CD8-positive, alpha-beta memory T cell (primary cell): ENCODE results near the gene PPP1R3F. TPM values are rescaled to one million over a fixed set of nuclear protein-coding genes. Genes with fewer than 3 reads are reported as not detected.
A peak's percentile ranks its signal among the peaks of the same experiment; 100 is the strongest.

Source experiments
- CTCF ChIA-PET: fragments of 350-600 bp; sonication (Branson Sonifier 250); formaldehyde crosslinking; loops from one replicate; lab custom pipeline; 2021; ENCODE audit warnings: antibody characterized with exemption; lab: Charles Lee
- POLR2A ChIA-PET: fragments of 350-600 bp; sonication (Branson Sonifier 250); formaldehyde crosslinking; loops from one replicate; lab custom pipeline; 2021; ENCODE audit warnings: antibody characterized with exemption; lab: Charles Lee
- DNase-seq, 5 donors: peaks; one replicate each; pipeline versions ENCODE4 v3.0.0 to v3.0.0-alpha.2; 2020 to 2022; ENCODE audit warnings: mixed read lengths in 1 of 5
- H3K27ac ChIP-seq: one replicate; pipeline ENCODE4 v1.7.0; 2013; ENCODE audit warnings: low read depth, mild to moderate bottlenecking, low read length, moderate library complexity
- H3K27me3 ChIP-seq: 2 replicates; pipeline ENCODE4 v1.7.0; 2013; ENCODE audit warnings: low read length, mild to moderate bottlenecking; ENCODE audit not compliant: insufficient read depth, poor library complexity, severe bottlenecking
- H3K36me3 ChIP-seq: 2 replicates; pipeline ENCODE4 v1.7.0; 2013; ENCODE audit warnings: mild to moderate bottlenecking, low read length, moderate library complexity; ENCODE audit not compliant: insufficient read depth
- H3K4me1 ChIP-seq: 2 replicates; pipeline ENCODE4 v1.7.0; 2013; ENCODE audit warnings: mild to moderate bottlenecking, low read length, moderate library complexity; ENCODE audit not compliant: insufficient read depth
- H3K4me3 ChIP-seq: 2 replicates; pipeline ENCODE4 v1.7.0; 2013; ENCODE audit warnings: mild to moderate bottlenecking, low read length
- H3K9me3 ChIP-seq: 2 replicates; pipeline ENCODE4 v1.7.0; 2013; ENCODE audit warnings: mild to moderate bottlenecking, low read length
- H3K27ac Mint-ChIP-seq, 8 donors: one replicate each; pipeline ENCODE4 v1.8.0; 2020 to 2021; ENCODE audit warnings: mixed read lengths in 8 of 8, mild to moderate bottlenecking in 6 of 8, inconsistent platforms in 3 of 8, moderate library complexity in 3 of 8
- H3K27me3 Mint-ChIP-seq, 2 donors: one replicate each; pipeline ENCODE4 v1.8.0; 2020 to 2021; ENCODE audit warnings: mixed read lengths in 2 of 2, mild to moderate bottlenecking in 1 of 2, moderate library complexity in 1 of 2
- H3K36me3 Mint-ChIP-seq, 3 donors: one replicate each; pipeline ENCODE4 v1.8.0; 2020 to 2021; ENCODE audit warnings: mixed read lengths in 3 of 3, inconsistent platforms in 1 of 3, mild to moderate bottlenecking in 1 of 3
- H3K4me1 Mint-ChIP-seq, 3 donors: one replicate each; pipeline ENCODE4 v1.8.0; 2020 to 2021; ENCODE audit warnings: mixed read lengths in 3 of 3, inconsistent platforms in 1 of 3, mild to moderate bottlenecking in 1 of 3
- H3K4me3 Mint-ChIP-seq, 7 donors: one replicate each; pipeline ENCODE4 v1.8.0; 2020 to 2021; ENCODE audit warnings: mixed read lengths in 7 of 7, mild to moderate bottlenecking in 6 of 7, moderate library complexity in 4 of 7, inconsistent platforms in 2 of 7
- H3K9me3 Mint-ChIP-seq, 5 donors: one replicate each; pipeline ENCODE4 v1.8.0; 2020 to 2022; ENCODE audit warnings: mixed read lengths in 5 of 5, mild to moderate bottlenecking in 3 of 5, moderate library complexity in 2 of 5, inconsistent platforms in 1 of 5
- polyA plus RNA-seq: library from polyadenylated mRNA; unstranded; fragments of 300-500 nt; fragmentation: Illumina TruSeq; gene quantifications from one replicate; pipeline ENCODE4 v1.2.3, GENCODE V29; 2021
- total RNA-seq, 2 experiments: library from RNA; stranded (reverse); gene quantifications; one replicate each; pipeline ENCODE4 v1.2.3, GENCODE V29; 2021

Gene PPP1R3F
- total and polyA plus RNA-seq, 3 experiments from 2014 or later: 4.5 to 8.1 (median 6.0) TPM

DNA sequence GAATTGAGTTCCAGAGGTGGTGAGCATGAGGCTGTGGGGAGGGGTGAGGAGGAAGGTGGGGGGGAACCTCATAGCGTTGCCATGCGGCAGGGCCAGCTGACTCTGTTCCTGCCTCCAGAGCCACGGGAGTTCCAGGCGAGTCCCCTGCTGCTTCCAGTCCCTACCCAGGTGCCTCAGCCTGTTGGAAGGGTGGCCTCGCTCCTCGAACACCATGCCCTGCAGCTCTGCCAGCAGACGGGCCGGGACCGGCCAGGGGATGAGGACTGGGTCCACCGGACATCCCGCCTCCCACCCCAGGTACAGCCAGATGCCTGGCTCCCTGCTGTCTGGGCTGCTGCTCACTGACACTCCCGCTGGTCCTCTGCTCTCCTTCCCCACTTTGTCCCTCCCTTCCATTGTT lies 26.4 kb upstream of the PPP1R3F start:
- CTCF ChIA-PET: no interaction called here
- no peaks in the 10 kb centered on the region for H3K9me3 ChIP-seq

DNA sequence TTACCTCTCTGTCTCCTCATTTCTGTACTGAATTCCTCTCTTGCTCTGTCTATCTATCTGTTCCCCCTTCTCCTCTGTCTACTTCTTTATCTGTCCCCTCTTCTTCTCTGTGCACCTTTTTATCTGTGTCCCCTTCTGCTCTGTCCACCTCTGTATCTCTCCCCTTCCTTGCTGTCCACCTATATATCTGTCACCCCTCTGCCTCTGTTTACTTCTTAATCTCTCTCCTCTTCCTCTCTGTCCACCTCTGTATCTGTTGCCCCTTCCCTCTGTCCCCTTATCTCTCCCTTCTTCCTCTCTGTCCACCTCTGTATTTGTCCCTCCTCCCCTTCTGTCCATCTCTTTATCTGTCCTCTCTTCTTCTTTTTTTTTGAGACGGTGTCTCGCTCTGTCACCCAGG lies 25.4 kb upstream of the PPP1R3F start:
- peaks cover 5% of the 10 kb centered on the region for H3K4me1 ChIP-seq
- Mint-ChIP-seq H3K27me3 (peaks cover 0 to 2% of the 10 kb centered on the region in 2 donors), H3K4me3 (peak overlapping the region in 1 of 7 donors; percentile 15), H3K4me1 (peaks cover 4 to 14% (median 6%) of the 10 kb centered on the region in 3 donors), H3K27ac (peak overlapping the region in 1 of 8 donors; percentile 19), H3K9me3 (no peaks in the 10 kb centered on the region), H3K36me3 (peaks cover 0 to 71% (median 5%) of the 10 kb centered on the region in 3 donors)
- H3K27ac ChIP-seq: no peak overlapping the region
- H3K9me3 ChIP-seq: no peaks in the 10 kb centered on the region
- no peak overlapping the region for H3K4me3 ChIP-seq
- POLR2A ChIA-PET: no interaction called here
- CTCF ChIA-PET: no interaction called here
- no peaks in the 10 kb centered on the region for H3K27me3 ChIP-seq
- no peaks in the 10 kb centered on the region for H3K36me3 ChIP-seq
- no peak for DNase-seq

More for the DNA sequence above, 26.4 kb upstream of the PPP1R3F start:
- no peaks in the 10 kb centered on the region for H3K9me3 Mint-ChIP-seq
- no peak for DNase-seq
- Histone ChIP-seq H3K27ac (no peak overlapping the region), H3K4me1 (peaks cover 6% of the 10 kb centered on the region), H3K27me3 (no peaks in the 10 kb centered on the region), H3K4me3 (no peak overlapping the region), H3K36me3 (no peaks in the 10 kb centered on the region)
- H3K4me3 Mint-ChIP-seq: no peak overlapping the region
- H3K27me3 Mint-ChIP-seq: peaks cover 0 to 2% of the 10 kb centered on the region in 2 donors
- peaks cover 0 to 65% (median 5%) of the 10 kb centered on the region in 3 donors for H3K36me3 Mint-ChIP-seq
- H3K27ac Mint-ChIP-seq: no peak overlapping the region
- H3K4me1 Mint-ChIP-seq: peaks cover 4 to 15% (median 6%) of the 10 kb centered on the region in 3 donors
- POLR2A ChIA-PET: no interaction called here

DNA sequence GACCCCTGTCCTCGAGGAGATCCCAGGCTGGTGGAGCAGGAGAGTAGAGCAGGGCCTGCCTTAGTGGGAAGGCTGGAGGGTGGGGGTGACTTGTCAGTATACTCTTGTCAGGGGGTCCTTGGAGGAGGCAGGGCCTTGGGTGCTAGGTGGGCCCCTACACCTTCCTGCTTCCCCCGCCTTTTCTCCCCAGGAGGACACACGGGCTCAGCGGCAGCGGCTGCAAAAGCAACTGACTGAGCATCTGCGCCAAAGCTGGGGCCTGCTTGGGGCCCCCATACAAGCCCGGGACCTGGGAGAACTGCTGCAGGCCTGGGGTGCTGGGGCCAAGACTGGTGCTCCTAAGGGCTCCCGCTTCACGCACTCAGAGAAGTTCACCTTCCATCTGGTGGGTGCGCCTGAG lies 23.1 kb upstream of the PPP1R3F start:
- H3K36me3 Mint-ChIP-seq: peaks cover 0 to 68% (median 5%) of the 10 kb centered on the region in 3 donors
- no peaks in the 10 kb centered on the region for H3K36me3 ChIP-seq
- peaks cover 5 to 8% (median 7%) of the 10 kb centered on the region in 3 donors for H3K4me1 Mint-ChIP-seq
- no peaks in the 10 kb centered on the region for H3K9me3 Mint-ChIP-seq
- H3K4me3 Mint-ChIP-seq: no peak overlapping the region
- no peaks in the 10 kb centered on the region for H3K9me3 ChIP-seq
- H3K27ac Mint-ChIP-seq: no peak overlapping the region
- no peak for DNase-seq
- H3K4me1 ChIP-seq: no peaks in the 10 kb centered on the region
- ChIA-PET POLR2A (no interaction called here), CTCF (no interaction called here)
- no peaks in the 10 kb centered on the region for H3K27me3 ChIP-seq
- H3K27ac ChIP-seq: no peak overlapping the region
- H3K27me3 Mint-ChIP-seq: peaks cover 0 to 6% of the 10 kb centered on the region in 2 donors
- no peak overlapping the region for H3K4me3 ChIP-seq

DNA sequence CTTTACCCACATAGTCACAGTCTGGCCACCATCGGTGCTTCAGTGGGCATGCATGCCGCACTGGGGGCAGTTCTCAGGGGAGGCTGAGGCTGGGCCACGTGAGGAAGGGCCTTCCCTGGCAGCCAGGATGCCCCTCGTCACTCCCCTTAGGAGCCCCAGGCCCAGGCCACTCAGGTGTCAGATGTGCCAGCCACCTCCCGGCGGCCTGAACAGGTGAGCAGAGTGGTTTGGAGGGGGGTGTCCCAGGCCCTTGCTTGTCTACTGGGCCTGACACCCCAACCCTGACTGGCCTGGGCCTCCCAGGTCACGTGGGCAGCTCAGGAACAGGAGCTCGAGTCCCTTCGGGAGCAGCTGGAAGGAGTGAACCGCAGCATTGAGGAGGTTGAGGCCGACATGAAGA lies 22.2 kb upstream of the PPP1R3F start:
- no peaks in the 10 kb centered on the region for H3K9me3 Mint-ChIP-seq
- H3K27ac Mint-ChIP-seq: no peak overlapping the region
- no peaks in the 10 kb centered on the region for H3K9me3 ChIP-seq
- H3K4me1 Mint-ChIP-seq: peaks cover 5 to 8% (median 7%) of the 10 kb centered on the region in 3 donors
- no peak overlapping the region for H3K4me3 ChIP-seq
- H3K4me1 ChIP-seq: no peaks in the 10 kb centered on the region
- ChIA-PET CTCF (no interaction called here), POLR2A (interaction anchor here (0.6 kb wide), 1 partner anchor 282 kb away, joined by 4 read pairs; no protein-coding TSS in a partner anchor)
- H3K36me3 ChIP-seq: no peaks in the 10 kb centered on the region
- no peak overlapping the region for H3K27ac ChIP-seq
- no peaks in the 10 kb centered on the region for H3K27me3 ChIP-seq
- H3K36me3 Mint-ChIP-seq: peaks cover 0 to 66% (median 5%) of the 10 kb centered on the region in 3 donors
- no peak overlapping the region for H3K4me3 Mint-ChIP-seq
- H3K27me3 Mint-ChIP-seq: peaks cover 0 to 6% of the 10 kb centered on the region in 2 donors
- no peak for DNase-seq

DNA sequence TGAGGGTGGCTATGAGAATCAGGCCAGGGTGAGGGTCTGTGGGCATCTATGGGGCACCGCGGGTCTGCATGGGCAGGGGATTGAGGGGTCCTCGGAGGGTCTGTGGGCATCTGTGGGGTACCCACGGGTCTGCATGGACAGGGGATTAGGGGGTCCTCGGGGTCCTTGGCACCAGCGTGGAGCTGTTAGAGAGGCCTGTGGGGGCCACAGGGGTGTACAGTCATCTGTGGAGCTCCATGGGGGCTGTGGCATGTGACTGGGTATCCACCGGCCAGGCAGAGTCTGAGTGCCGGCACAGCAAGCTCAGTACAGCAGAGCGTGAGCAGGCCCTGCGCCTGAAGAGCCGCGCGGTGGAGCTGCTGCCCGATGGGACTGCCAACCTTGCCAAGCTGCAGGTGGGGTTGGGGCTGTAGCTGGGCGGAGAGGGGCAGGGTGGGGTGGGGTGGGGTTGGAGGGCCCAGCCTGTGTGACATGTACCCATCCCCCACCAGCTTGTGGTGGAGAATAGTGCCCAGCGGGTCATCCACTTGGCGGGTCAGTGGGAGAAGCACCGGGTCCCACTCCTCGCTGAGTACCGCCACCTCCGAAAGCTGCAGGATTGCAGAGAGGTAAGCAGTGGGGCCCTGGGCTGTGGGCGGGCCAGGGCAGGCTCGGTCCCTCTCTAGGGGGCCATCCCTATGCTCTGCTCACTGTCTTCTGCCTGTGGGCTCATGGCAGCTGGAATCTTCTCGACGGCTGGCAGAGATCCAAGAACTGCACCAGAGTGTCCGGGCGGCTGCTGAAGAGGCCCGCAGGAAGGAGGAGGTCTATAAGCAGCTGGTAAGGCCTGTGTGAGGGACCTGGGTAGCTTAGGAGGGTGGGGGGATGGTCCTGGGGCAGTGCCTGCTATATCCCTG lies 21.4 kb upstream of the PPP1R3F start:
- ChIA-PET CTCF (interaction anchor here (1.1 kb wide), 1 partner anchor 43 kb away, joined by 4 read pairs; no protein-coding TSS in a partner anchor), POLR2A (interaction anchor here (0.6 kb wide), 1 partner anchor 283 kb away, joined by 4 read pairs; no protein-coding TSS in a partner anchor)
- Histone ChIP-seq H3K4me3 (no peak overlapping the region), H3K36me3 (no peaks in the 10 kb centered on the region), H3K4me1 (no peaks in the 10 kb centered on the region), H3K9me3 (no peaks in the 10 kb centered on the region), H3K27ac (no peak overlapping the region), H3K27me3 (no peaks in the 10 kb centered on the region)
- peaks cover 0 to 6% of the 10 kb centered on the region in 2 donors for H3K27me3 Mint-ChIP-seq
- no peak overlapping the region for H3K4me3 Mint-ChIP-seq
- peaks cover 5 to 8% (median 7%) of the 10 kb centered on the region in 3 donors for H3K4me1 Mint-ChIP-seq
- H3K9me3 Mint-ChIP-seq: no peaks in the 10 kb centered on the region
- peaks cover 0 to 63% (median 5%) of the 10 kb centered on the region in 3 donors for H3K36me3 Mint-ChIP-seq
- no peak for DNase-seq
- H3K27ac Mint-ChIP-seq: peak overlapping the region in 1 of 8 donors; percentile 23

DNA sequence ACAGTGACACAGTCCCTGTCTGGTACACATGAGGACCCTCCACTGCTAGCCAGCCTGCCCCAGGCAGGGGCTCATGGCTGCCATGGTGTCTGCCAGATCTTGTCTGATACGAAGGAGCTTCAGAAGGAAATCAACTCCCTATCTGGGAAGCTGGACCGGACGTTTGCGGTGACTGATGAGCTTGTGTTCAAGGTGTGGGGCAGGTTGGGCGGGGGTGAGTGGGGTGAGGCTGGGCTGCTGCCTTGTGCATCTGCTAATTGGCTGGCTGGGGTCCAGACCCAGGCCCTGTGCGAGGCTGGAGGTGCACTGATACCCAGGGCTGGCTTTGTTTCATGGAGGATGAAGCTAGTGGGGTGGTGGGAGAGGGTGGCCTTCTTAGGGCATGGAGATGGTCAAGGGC lies 20.5 kb upstream of the PPP1R3F start:
- ChIA-PET CTCF (no interaction called here), POLR2A (no interaction called here)
- H3K36me3 Mint-ChIP-seq: peaks cover 0 to 55% (median 3%) of the 10 kb centered on the region in 3 donors
- H3K9me3 Mint-ChIP-seq: no peaks in the 10 kb centered on the region
- Histone ChIP-seq H3K4me1 (no peaks in the 10 kb centered on the region), H3K9me3 (no peaks in the 10 kb centered on the region), H3K4me3 (no peak overlapping the region), H3K36me3 (no peaks in the 10 kb centered on the region), H3K27ac (no peak overlapping the region), H3K27me3 (no peaks in the 10 kb centered on the region)
- peaks cover 5 to 8% (median 7%) of the 10 kb centered on the region in 3 donors for H3K4me1 Mint-ChIP-seq
- DNase-seq: no peak
- H3K27me3 Mint-ChIP-seq: peaks cover 0 to 6% of the 10 kb centered on the region in 2 donors
- no peak overlapping the region for H3K4me3 Mint-ChIP-seq
- no peak overlapping the region for H3K27ac Mint-ChIP-seq

DNA sequence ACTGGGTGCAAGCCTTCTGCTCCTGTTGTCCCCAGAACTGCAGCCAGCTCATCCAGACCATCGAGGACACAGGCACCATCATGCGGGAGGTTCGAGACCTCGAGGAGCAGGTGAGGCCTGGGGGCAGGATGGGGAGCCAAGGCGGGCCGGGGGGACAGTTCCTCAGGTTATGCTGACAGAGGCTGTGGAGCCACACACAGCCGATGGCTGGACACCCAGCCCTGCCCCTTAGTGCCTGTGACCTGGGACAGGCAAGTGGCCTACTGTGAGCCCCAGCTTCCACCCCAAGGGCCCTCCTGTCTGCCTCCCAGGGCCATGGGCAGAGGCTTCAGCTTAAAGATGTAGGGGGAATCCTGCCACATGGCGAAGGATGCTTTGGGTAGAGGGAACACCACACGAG lies 20.0 kb upstream of the PPP1R3F start:
- no peak overlapping the region for H3K27ac ChIP-seq
- Mint-ChIP-seq H3K27me3 (peaks cover 0 to 6% of the 10 kb centered on the region in 2 donors), H3K4me1 (peaks cover 5 to 8% (median 7%) of the 10 kb centered on the region in 3 donors), H3K36me3 (peaks cover 0 to 51% (median 2%) of the 10 kb centered on the region in 3 donors), H3K4me3 (no peak overlapping the region), H3K27ac (peak overlapping the region in 1 of 8 donors; percentile 17), H3K9me3 (no peaks in the 10 kb centered on the region)
- CTCF ChIA-PET: interaction anchor here (1.1 kb wide), 1 partner anchor 14 kb away, joined by 3 read pairs; no protein-coding TSS in a partner anchor
- H3K4me1 ChIP-seq: no peaks in the 10 kb centered on the region
- POLR2A ChIA-PET: no interaction called here
- no peaks in the 10 kb centered on the region for H3K27me3 ChIP-seq
- no peaks in the 10 kb centered on the region for H3K36me3 ChIP-seq
- H3K4me3 ChIP-seq: no peak overlapping the region
- H3K9me3 ChIP-seq: no peaks in the 10 kb centered on the region
- no peak for DNase-seq

DNA sequence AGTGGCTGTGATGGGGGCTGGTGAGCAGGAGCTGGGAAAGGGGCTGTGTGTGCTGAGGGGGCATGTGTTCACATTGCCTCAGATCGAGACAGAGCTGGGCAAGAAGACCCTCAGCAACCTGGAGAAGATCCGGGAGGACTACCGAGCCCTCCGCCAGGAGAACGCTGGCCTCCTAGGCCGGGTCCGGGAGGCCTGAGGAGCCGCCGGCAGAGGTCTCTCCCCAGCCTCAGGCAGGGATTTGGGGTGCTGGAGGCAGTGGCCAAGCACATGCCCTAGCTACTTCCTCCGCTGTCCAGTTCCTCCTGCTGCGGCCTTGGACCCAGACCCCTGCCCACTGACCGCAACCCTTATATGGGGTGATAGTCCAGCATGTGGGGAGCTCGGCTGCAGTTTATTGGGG lies 19.5 kb upstream of the PPP1R3F start:
- peaks cover 5 to 8% (median 7%) of the 10 kb centered on the region in 3 donors for H3K4me1 Mint-ChIP-seq
- H3K27ac Mint-ChIP-seq: peak overlapping the region in 1 of 8 donors; percentile 17
- no peaks in the 10 kb centered on the region for H3K27me3 ChIP-seq
- no peaks in the 10 kb centered on the region for H3K9me3 ChIP-seq
- peaks cover 0 to 47% (median 2%) of the 10 kb centered on the region in 3 donors for H3K36me3 Mint-ChIP-seq
- H3K27ac ChIP-seq: no peak overlapping the region
- peaks cover 0 to 4% of the 10 kb centered on the region in 2 donors for H3K27me3 Mint-ChIP-seq
- H3K4me1 ChIP-seq: no peaks in the 10 kb centered on the region
- CTCF ChIA-PET: interaction anchor here (1.1 kb wide), 1 partner anchor 13 kb away, joined by 3 read pairs; no protein-coding TSS in a partner anchor
- no peaks in the 10 kb centered on the region for H3K9me3 Mint-ChIP-seq
- DNase-seq: no peak
- POLR2A ChIA-PET: no interaction called here
- H3K36me3 ChIP-seq: no peaks in the 10 kb centered on the region
- no peak overlapping the region for H3K4me3 ChIP-seq
- H3K4me3 Mint-ChIP-seq: peak overlapping the region in 1 of 7 donors; percentile 44
